ENCODE results near the gene FARP1. TPM values are rescaled to one million over a fixed set of nuclear protein-coding genes. Genes with fewer than 3 reads are reported as not detected.

Gene FARP1
- total RNA-seq, 1 donor from 2014 or later = 86.7 TPM

- DNase-seq = peak; percentile 45
These were observed 341.7 kb downstream of the FARP1 start for GRCh38 chr13:98484289-98485219.

- no peak for DNase-seq
These were observed 342.7 kb downstream of the FARP1 start for GRCh38 chr13:98485561-98485960.

GRCh38 chr13:98486412-98486811, 343.5 kb downstream of the FARP1 start:
- no peak for DNase-seq

GRCh38 chr13:98487016-98487415, 344.1 kb downstream of the FARP1 start:
- no peak for DNase-seq

GRCh38 chr13:98487522-98487921, 344.6 kb downstream of the FARP1 start:
- no peak for DNase-seq

- no peak for DNase-seq
These were observed 345.8 kb downstream of the FARP1 start for GRCh38 chr13:98488736-98489135.

GRCh38 chr13:98489446-98490194, 346.7 kb downstream of the FARP1 start:
- no peak for DNase-seq

- DNase-seq = no peak
These were observed 347.4 kb downstream of the FARP1 start for GRCh38 chr13:98490195-98490836.

- no peak for DNase-seq
These were observed 348.0 kb downstream of the FARP1 start for GRCh38 chr13:98490866-98491265.

GRCh38 chr13:98492335-98493041, 349.6 kb downstream of the FARP1 start:
- DNase-seq = no peak

- no peak for DNase-seq
These were observed 350.3 kb downstream of the FARP1 start for GRCh38 chr13:98493042-98493712.

GRCh38 chr13:98494769-98495168, 351.9 kb downstream of the FARP1 start:
- no peak for DNase-seq

- DNase-seq = no peak
These were observed 353.0 kb downstream of the FARP1 start for GRCh38 chr13:98495627-98496478.

GRCh38 chr13:98496479-98496791, 353.5 kb downstream of the FARP1 start:
- DNase-seq = no peak

- no peak for DNase-seq
These were observed 354.1 kb downstream of the FARP1 start for GRCh38 chr13:98496966-98497365.

GRCh38 chr13:98500963-98501421, 358.1 kb downstream of the FARP1 start:
- no peak for DNase-seq

GRCh38 chr13:98503175-98504028, 360.5 kb downstream of the FARP1 start:
- DNase-seq = no peak

GRCh38 chr13:98504029-98504351, 361.1 kb downstream of the FARP1 start:
- no peak for DNase-seq

- no peak for DNase-seq
These were observed 361.6 kb downstream of the FARP1 start for GRCh38 chr13:98504371-98504963.

All from occipital lobe (tissue), 2 donors.